ENCODE measurements around the gene NLGN1. TPM values are rescaled to one million over a fixed set of nuclear protein-coding genes. Genes with fewer than 3 reads are reported as not detected.

NLGN1 gene
- total and polyA plus RNA-seq, 2 of the 8 experiments (the other 6 are each of a cell fraction or from before 2014, with no cell fraction given), result 7.8 to 14.8 TPM

DNA sequence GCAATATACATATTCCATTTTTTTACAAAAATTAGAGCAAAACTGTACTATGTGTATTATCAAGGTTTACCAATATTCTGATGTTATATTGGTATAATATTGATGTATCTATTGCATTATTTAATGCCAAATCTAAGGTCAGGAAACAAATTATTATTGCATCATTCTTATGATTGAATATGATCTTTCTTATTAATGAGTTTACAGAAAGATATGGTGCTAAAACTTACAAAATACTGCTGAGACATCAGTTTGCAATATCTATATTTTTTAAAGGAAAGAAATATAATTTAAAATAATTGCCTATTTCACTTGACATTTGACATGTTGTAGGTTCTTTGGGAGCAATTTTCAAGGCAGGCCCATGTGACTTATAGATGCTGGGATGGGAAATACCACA lies 357.6 kb downstream of the NLGN1 start:
- Histone ChIP-seq H2AFZ (ENCODE audit: low read length) (no peak overlapping the region), H3K9me3 (ENCODE audit: insufficient read depth in 2 of 2, low read depth in 1 of 2, low read length in 1 of 2) (no peaks in the 10 kb centered on the region), H2BK5ac (ENCODE audit: low read depth, low read length) (no peak overlapping the region), H2BK120ac (replicated peaks; ENCODE audit: low read depth, low read length) (no peak overlapping the region), H3K23ac (ENCODE audit: insufficient read length) (no peak overlapping the region), H3K79me2 (ENCODE audit: control insufficient read depth in 1 of 2, insufficient read depth in 2 of 2, low read length in 2 of 2) (no peaks in the 10 kb centered on the region), H3K4me2 (ENCODE audit: insufficient read depth in 1 of 2, low read depth in 2 of 2, low read length in 2 of 2) (no peak overlapping the region), H3K9ac (replicated peaks in 1 of 4; ENCODE audit: extremely low read depth in 1 of 4, low read depth in 3 of 4, low read length in 3 of 4) (no peak overlapping the region), H3K36me3 (ENCODE audit: control insufficient read depth in 2 of 4, insufficient read depth in 4 of 4, low read length in 3 of 4) (no peaks in the 10 kb centered on the region), H3K23me2 (ENCODE audit: low read depth, low read length) (no peaks in the 10 kb centered on the region), H4K8ac (ENCODE audit: extremely low read depth, insufficient read depth, low read length) (no peak overlapping the region), H2BK20ac (ENCODE audit: low read length) (no peak overlapping the region), H3K56ac (replicated peaks; ENCODE audit: insufficient read length, low read depth, low read length) (no peak overlapping the region), H2BK12ac (ENCODE audit: low read depth, low read length) (no peak overlapping the region), H3K4me1 (replicated peaks in 1 of 4; ENCODE audit: control insufficient read depth in 3 of 4, insufficient read depth in 4 of 4, low read length in 3 of 4) (peaks cover 0 to 3% (median 0%) of the 10 kb centered on the region in 4 experiments; a peak in 1 of 7 replicates), H4K5ac (ENCODE audit: insufficient read length, low read depth, low read length) (no peak overlapping the region), H4K91ac (replicated peaks; ENCODE audit: insufficient read length, low read length) (no peak overlapping the region), H3K14ac (ENCODE audit: insufficient read length) (no peak overlapping the region), H3K27me3 (replicated peaks in 1 of 4; ENCODE audit: control insufficient read depth in 3 of 4, extremely low read depth in 1 of 4, insufficient read depth in 3 of 4, low read length in 3 of 4) (no peaks in the 10 kb centered on the region), H3K18ac (ENCODE audit: extremely low read depth, low read length) (no peak overlapping the region), H2BK15ac (ENCODE audit: low read length) (no peak overlapping the region), H4K20me1 (replicated peaks in 1 of 2; ENCODE audit: control insufficient read depth in 1 of 2, insufficient read depth in 2 of 2, low read length in 2 of 2) (no peaks in the 10 kb centered on the region), H3K4ac (replicated peaks; ENCODE audit: insufficient read length, low read depth, low read length) (no peak overlapping the region), H2AK5ac (ENCODE audit: low read depth, low read length) (no peak overlapping the region), H3K79me1 (ENCODE audit: low read depth, low read length) (no peaks in the 10 kb centered on the region), H3K27ac (ENCODE audit: low read depth, low read length) (no peak overlapping the region), H3K4me3 (ENCODE audit: extremely low read depth in 1 of 4, insufficient read depth in 2 of 4, low read depth in 3 of 4, low read length in 4 of 4) (no peak overlapping the region)
- ChIA-PET CTCF (ENCODE audit: partially characterized antibody) (no interaction called here), POLR2A (ENCODE audit: partially characterized antibody) (no interaction called here)
- FAIRE-seq, result no peak
- DNase-seq (ENCODE audit: low read depth in 1 of 2, low spot score in 2 of 2), result no peak
- TF ChIP-seq HDAC2 (IDR thresholded peaks at IDR 0.05; ENCODE audit: borderline replicate concordance in 1 of 2, low read depth in 2 of 2, low read length in 2 of 2), result no peak
- no peak for TF ChIP-seq JUN (IDR thresholded peaks at IDR 0.05; ENCODE audit: low read depth, low read length)
- TF ChIP-seq TBP (IDR thresholded peaks at IDR 0.05; ENCODE audit: low read depth, low read length), result no peak
- no peak for TF ChIP-seq ASH2L (IDR thresholded peaks at IDR 0.05; ENCODE audit: low read length)
- TF ChIP-seq RFX5 (IDR thresholded peaks at IDR 0.05; ENCODE audit: borderline replicate concordance, low read depth, low read length), result no peak
- no peak for TF ChIP-seq CTCF (IDR thresholded peaks at IDR 0.05; ENCODE audit: control extremely low read depth in 1 of 3, insufficient read depth in 1 of 3, low read depth in 1 of 3, low read length in 3 of 3)
- no peak for TF ChIP-seq SIX5 (IDR thresholded peaks at IDR 0.05; ENCODE audit: low read depth, low read length)
- no peak for TF ChIP-seq RAD21 (IDR thresholded peaks at IDR 0.05 in 1 of 2, conservative IDR thresholded peaks at IDR 0.05 in 1 of 2; ENCODE audit: low read depth in 2 of 2, low read length in 2 of 2)
- no peak for TF ChIP-seq ATF3 (IDR thresholded peaks at IDR 0.05; ENCODE audit: insufficient read depth, low read depth, low read length)
- TF ChIP-seq GABPA (IDR thresholded peaks at IDR 0.05; ENCODE audit: borderline replicate concordance, insufficient read depth, low read length), result no peak
